ENCODE data around the gene ITGA2. TPM values are rescaled to one million over a fixed set of nuclear protein-coding genes. Genes with fewer than 3 reads are reported as not detected.

Gene ITGA2
- total RNA-seq, 4 donors from 2014 or later: 12.0 to 28.5 (median 21.6) TPM

DNA sequence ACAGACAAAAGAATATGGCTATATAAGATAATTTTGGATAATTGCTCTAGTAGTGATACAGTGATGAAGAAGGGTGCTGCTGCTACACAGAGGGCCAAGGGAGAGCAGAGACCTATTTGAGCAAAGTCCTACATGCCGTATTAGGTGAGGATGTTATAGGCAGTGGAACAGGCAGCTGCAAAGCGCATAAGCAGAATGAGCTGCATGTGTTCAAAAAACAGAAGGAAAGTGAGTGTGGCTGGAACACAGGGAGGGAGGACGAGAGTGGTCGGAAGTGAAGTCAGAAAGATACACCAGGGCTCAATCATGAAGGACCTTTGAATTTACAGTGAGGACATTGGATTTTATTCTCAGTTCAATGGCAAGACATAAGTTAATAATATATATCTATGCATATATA lies 35.4 kb downstream of the ITGA2 start:
- Histone ChIP-seq H3K4me3 (no peak overlapping the region), H3K27ac (peak overlapping the region in 3 of 4 donors; percentile 14 to 59 (median 51)), H3K4me1 (peaks cover 6 to 62% (median 37%) of the 10 kb centered on the region in 3 donors), H3K36me3 (no peaks in the 10 kb centered on the region), H3K9me3 (no peaks in the 10 kb centered on the region), H3K27me3 (no peaks in the 10 kb centered on the region)
- no peak for DNase-seq
- WGBS, 2 donors: 83% methylated on average over 4 of the region's 4 CpGs
- intact Hi-C loops (cut with DNase I): no loop called here
- no peak for TF ChIP-seq POLR2A (IDR thresholded peaks at IDR 0.05)
- TF ChIP-seq, protein P1, sequence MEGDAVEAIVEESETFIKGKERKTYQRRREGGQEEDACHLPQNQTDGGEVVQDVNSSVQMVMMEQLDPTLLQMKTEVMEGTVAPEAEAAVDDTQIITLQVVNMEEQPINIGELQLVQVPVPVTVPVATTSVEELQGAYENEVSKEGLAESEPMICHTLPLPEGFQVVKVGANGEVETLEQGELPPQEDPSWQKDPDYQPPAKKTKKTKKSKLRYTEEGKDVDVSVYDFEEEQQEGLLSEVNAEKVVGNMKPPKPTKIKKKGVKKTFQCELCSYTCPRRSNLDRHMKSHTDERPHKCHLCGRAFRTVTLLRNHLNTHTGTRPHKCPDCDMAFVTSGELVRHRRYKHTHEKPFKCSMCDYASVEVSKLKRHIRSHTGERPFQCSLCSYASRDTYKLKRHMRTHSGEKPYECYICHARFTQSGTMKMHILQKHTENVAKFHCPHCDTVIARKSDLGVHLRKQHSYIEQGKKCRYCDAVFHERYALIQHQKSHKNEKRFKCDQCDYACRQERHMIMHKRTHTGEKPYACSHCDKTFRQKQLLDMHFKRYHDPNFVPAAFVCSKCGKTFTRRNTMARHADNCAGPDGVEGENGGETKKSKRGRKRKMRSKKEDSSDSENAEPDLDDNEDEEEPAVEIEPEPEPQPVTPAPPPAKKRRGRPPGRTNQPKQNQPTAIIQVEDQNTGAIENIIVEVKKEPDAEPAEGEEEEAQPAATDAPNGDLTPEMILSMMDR (IDR thresholded peaks at IDR 0.05): no peak

DNA sequence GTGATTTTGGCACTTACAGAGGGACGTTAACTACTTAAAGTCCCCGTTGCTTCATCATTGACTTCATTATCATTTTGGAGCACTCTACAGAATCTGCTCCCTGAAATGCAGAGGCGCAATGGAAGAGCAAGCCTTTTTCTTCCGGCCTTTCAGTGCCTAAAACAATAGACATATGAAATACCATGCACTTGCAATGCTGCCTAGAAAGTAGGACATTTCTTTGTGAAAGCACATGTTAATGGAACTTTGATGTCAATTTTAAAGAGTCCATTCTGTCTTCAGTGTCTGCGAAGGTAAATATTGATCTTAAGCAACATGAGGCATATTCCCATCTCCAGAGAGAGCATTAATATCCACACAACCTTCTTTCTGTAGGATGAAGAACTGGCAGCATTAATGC lies 36.3 kb downstream of the ITGA2 start:
- Histone ChIP-seq H3K27me3 (no peaks in the 10 kb centered on the region), H3K4me3 (no peak overlapping the region), H3K9me3 (no peaks in the 10 kb centered on the region), H3K27ac (no peak overlapping the region), H3K36me3 (no peaks in the 10 kb centered on the region), H3K4me1 (peaks cover 6 to 69% (median 38%) of the 10 kb centered on the region in 3 donors)
- 82 to 94% methylated on average over 5 of the region's 5 CpGs for WGBS, 2 donors
- no peak for DNase-seq
- no peak for TF ChIP-seq POLR2A (IDR thresholded peaks at IDR 0.05)
- TF ChIP-seq, protein P1 (IDR thresholded peaks at IDR 0.05): no peak
- intact Hi-C loops (cut with DNase I): no loop called here

DNA sequence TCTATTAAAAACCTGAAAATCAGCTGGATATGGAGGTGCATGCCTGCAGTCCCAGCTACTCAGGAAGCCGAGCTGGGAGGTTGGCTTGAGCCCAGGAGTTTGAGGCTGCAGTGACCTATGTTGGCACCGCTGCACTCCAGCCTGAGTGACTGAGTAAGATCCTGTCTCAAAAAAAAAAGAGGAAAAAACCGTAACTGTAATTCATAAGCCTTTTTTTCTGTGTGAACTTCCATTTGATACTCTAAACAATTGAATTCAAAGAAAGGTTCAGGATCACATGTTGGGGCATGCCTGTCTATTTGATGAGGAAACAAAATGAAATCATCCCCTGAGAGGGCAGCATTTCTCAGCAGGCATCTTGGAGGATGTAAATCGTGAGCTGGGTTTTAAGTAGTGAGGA lies 38.8 kb downstream of the ITGA2 start:
- peaks cover 6 to 89% (median 57%) of the 10 kb centered on the region in 3 donors for H3K4me1 ChIP-seq
- H3K4me3 ChIP-seq: no peak overlapping the region
- 17 to 19% methylated on average over 4 of the region's 4 CpGs for WGBS, 2 donors
- no peaks in the 10 kb centered on the region for H3K27me3 ChIP-seq
- TF ChIP-seq, protein P1 (IDR thresholded peaks at IDR 0.05): no peak
- no peak for TF ChIP-seq POLR2A (IDR thresholded peaks at IDR 0.05)
- H3K9me3 ChIP-seq: no peaks in the 10 kb centered on the region
- DNase-seq: no peak
- H3K36me3 ChIP-seq: no peaks in the 10 kb centered on the region
- peak overlapping the region; percentile 62 to 80 (median 74) for H3K27ac ChIP-seq
- intact Hi-C loops (cut with DNase I): no loop called here

DNA sequence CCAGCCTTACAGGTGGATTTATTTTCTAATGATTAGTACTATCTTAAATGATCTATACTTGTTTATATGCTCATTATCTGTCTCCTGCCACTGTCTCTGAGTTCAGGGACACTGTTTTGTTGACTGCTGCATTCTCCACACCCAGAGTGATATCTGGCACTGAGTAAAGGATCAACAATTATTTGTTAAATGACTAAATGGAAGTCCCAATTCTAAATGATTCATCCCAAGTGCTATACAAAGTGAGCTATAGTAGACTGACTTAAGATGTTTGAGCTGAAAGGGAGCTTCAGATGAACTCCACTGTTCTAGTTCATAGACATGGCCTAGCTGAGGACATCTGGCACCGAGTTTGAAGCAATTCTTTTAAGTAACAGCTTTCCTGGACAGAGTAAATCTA lies 40.5 kb downstream of the ITGA2 start:
- TF ChIP-seq POLR2A (IDR thresholded peaks at IDR 0.05): no peak
- TF ChIP-seq, protein P1 (IDR thresholded peaks at IDR 0.05): no peak
- 92 to 100% methylated on average over 1 of the region's 1 CpG for WGBS, 2 donors
- Histone ChIP-seq H3K4me3 (no peak overlapping the region), H3K27ac (peak overlapping the region; percentile 62 to 80 (median 74)), H3K9me3 (no peaks in the 10 kb centered on the region), H3K4me1 (peaks cover 6 to 80% (median 41%) of the 10 kb centered on the region in 3 donors), H3K36me3 (no peaks in the 10 kb centered on the region), H3K27me3 (no peaks in the 10 kb centered on the region)
- intact Hi-C loops (cut with DNase I): no loop called here
- DNase-seq: no peak

DNA sequence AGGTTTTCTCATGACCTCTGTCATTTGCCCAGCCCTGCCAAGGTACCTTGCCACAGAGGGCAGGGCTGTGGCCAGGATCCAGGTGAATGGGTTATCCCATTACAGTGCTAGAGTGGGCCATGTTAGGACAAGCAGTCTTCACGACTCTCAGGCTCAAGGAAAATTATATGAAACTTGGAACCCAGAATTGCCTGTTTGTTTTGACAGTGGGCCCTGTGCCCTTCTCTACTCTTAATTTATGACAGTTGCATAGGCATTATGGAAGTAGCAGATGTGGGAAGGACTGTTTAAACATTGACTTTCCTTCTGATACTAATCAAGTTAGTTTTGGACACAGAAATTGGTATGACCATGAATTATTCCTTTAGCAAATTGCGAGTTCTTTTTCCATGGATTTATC lies 41.7 kb downstream of the ITGA2 start:
- Histone ChIP-seq H3K36me3 (no peaks in the 10 kb centered on the region), H3K4me3 (no peak overlapping the region), H3K27ac (peak overlapping the region; percentile 62 to 80 (median 74)), H3K4me1 (peaks cover 6 to 88% (median 38%) of the 10 kb centered on the region in 3 donors), H3K9me3 (no peaks in the 10 kb centered on the region), H3K27me3 (no peaks in the 10 kb centered on the region)
- intact Hi-C loops (cut with DNase I): no loop called here
- TF ChIP-seq, protein P1 (IDR thresholded peaks at IDR 0.05): no peak
- TF ChIP-seq POLR2A (IDR thresholded peaks at IDR 0.05): no peak
- 45 to 55% methylated on average over 2 of the region's 2 CpGs for WGBS, 2 donors
- DNase-seq: no peak
